Mesenchymal stem cell (in vitro differentiated cells and primary cell): ENCODE data around the gene DPF3.
A peak's percentile ranks its signal among the peaks of the same experiment; 100 is the strongest.
"Not testable (repeated sequence)": the region's sequence is repeated elsewhere in the genome, so short reads cannot be mapped to it uniquely, and the experiment has no call there.

ENCODE experiments used
- DNase-seq: peaks from one replicate; pipeline ENCODE4 v3.0.0-alpha.2; 2013
- H2AFZ ChIP-seq: one replicate; pipeline ENCODE4 v1.6.1; 2013; ENCODE audit warnings: low read depth, mild to moderate bottlenecking, control low read depth, inconsistent platforms, low read length, moderate library complexity
- H2AK5ac ChIP-seq: 2 replicates; pipeline ENCODE4 v1.6.1; 2013; ENCODE audit warnings: low read length, moderate library complexity, mild to moderate bottlenecking, inconsistent platforms; ENCODE audit not compliant: severe bottlenecking
- H2BK120ac ChIP-seq: one replicate; pipeline ENCODE4 v1.6.1; 2013; ENCODE audit warnings: low read depth, mild to moderate bottlenecking, inconsistent platforms, low read length, moderate library complexity
- H2BK12ac ChIP-seq, 2 experiments: one replicate each; pipeline ENCODE4 v1.6.1; 2013; ENCODE audit warnings: inconsistent platforms in 2 of 2, low read length in 2 of 2, mild to moderate bottlenecking in 2 of 2, moderate library complexity in 2 of 2, control low read depth in 1 of 2
- H2BK15ac ChIP-seq: one replicate; pipeline ENCODE4 v1.6.1; 2013; ENCODE audit warnings: mild to moderate bottlenecking, low read depth, inconsistent platforms; ENCODE audit not compliant: poor library complexity, severe bottlenecking
- H2BK5ac ChIP-seq: 2 replicates; pipeline ENCODE4 v1.6.1; 2013; ENCODE audit warnings: low read depth, mild to moderate bottlenecking, low read length, control low read depth, inconsistent platforms; ENCODE audit not compliant: poor library complexity, severe bottlenecking
- H3K14ac ChIP-seq, 2 experiments: one replicate each; pipeline ENCODE4 v1.6.1; 2013; ENCODE audit warnings: inconsistent platforms in 2 of 2, low read length in 2 of 2, control low read depth in 1 of 2, mild to moderate bottlenecking in 1 of 2, moderate library complexity in 1 of 2
- H3K18ac ChIP-seq, 2 experiments: one replicate each; pipeline ENCODE4 v1.6.1; 2013; ENCODE audit warnings: inconsistent platforms in 2 of 2, low read length in 2 of 2, control low read depth in 1 of 2, low read depth in 1 of 2, mild to moderate bottlenecking in 1 of 2
- H3K23ac ChIP-seq, 2 experiments: one replicate each; pipeline ENCODE4 v1.6.1; 2013; ENCODE audit warnings: inconsistent platforms in 2 of 2, low read length in 2 of 2, mild to moderate bottlenecking in 2 of 2, moderate library complexity in 2 of 2, control low read depth in 1 of 2
- H3K27ac ChIP-seq: 2 replicates; pipeline ENCODE4 v1.5.1; 2013; ENCODE audit warnings: mild to moderate bottlenecking, moderate library complexity, low read length, control low read depth, inconsistent platforms; ENCODE audit not compliant: poor library complexity, severe bottlenecking
- H3K27me3 ChIP-seq, 2 experiments: 2 replicates each; pipeline versions ENCODE4 v1.6.1 to v1.7.0; 2013; ENCODE audit warnings: low read length in 2 of 2, mild to moderate bottlenecking in 2 of 2, moderate library complexity in 2 of 2, control low read depth in 1 of 2, inconsistent platforms in 1 of 2; ENCODE audit not compliant: control insufficient read depth in 1 of 2, insufficient read depth in 1 of 2
- H3K36me3 ChIP-seq, 2 experiments: 2 replicates each; pipeline versions ENCODE4 v1.6.1 to v1.7.0; 2013; ENCODE audit warnings: low read length in 2 of 2, control low read depth in 1 of 2, inconsistent platforms in 1 of 2, low read depth in 1 of 2, mild to moderate bottlenecking in 1 of 2; ENCODE audit not compliant: insufficient read depth in 2 of 2, control insufficient read depth in 1 of 2
- H3K4ac ChIP-seq, 2 experiments: one replicate each; pipeline ENCODE4 v1.6.1; 2013; ENCODE audit warnings: inconsistent platforms in 2 of 2, low read length in 2 of 2, mild to moderate bottlenecking in 2 of 2, moderate library complexity in 2 of 2, control low read depth in 1 of 2, low read depth in 1 of 2
- H3K4me1 ChIP-seq: 2 replicates; pipeline ENCODE4 v1.6.1; 2013; ENCODE audit warnings: low read depth, low read length, control low read depth; ENCODE audit not compliant: control insufficient read depth, insufficient read depth
- H3K4me2 ChIP-seq: 2 replicates; pipeline ENCODE4 v1.6.1; 2013; ENCODE audit warnings: low read length, mild to moderate bottlenecking, inconsistent platforms; ENCODE audit not compliant: poor library complexity, severe bottlenecking
- H3K4me3 ChIP-seq, 2 experiments: 2 replicates each; pipeline versions ENCODE4 v1.5.1 to v1.7.0; 2013; ENCODE audit warnings: low read length in 2 of 2, mild to moderate bottlenecking in 2 of 2, control low read depth in 1 of 2, low read depth in 1 of 2; ENCODE audit not compliant: insufficient read depth in 1 of 2
- H3K79me1 ChIP-seq: replicated peaks from 2 replicates; pipeline ENCODE4 v1.6.1; 2013; ENCODE audit warnings: mild to moderate bottlenecking, control low read depth, low read length, inconsistent platforms; ENCODE audit not compliant: poor library complexity, severe bottlenecking
- H3K9ac ChIP-seq: 2 replicates; pipeline ENCODE4 v1.7.0; 2013; ENCODE audit warnings: mild to moderate bottlenecking, low read length, moderate library complexity
- H3K9me3 ChIP-seq: 2 replicates; pipeline ENCODE4 v1.7.0; 2013; ENCODE audit warnings: mild to moderate bottlenecking, low read length; ENCODE audit not compliant: control insufficient read depth
- H4K8ac ChIP-seq: one replicate; pipeline ENCODE4 v1.6.1; 2013; ENCODE audit warnings: inconsistent platforms, mild to moderate bottlenecking, low read length, moderate library complexity
- H4K91ac ChIP-seq: one replicate; pipeline ENCODE4 v1.6.1; 2013; ENCODE audit warnings: mild to moderate bottlenecking, low read length, inconsistent platforms
- WGBS: methylation state at CpG from one replicate; pipeline ENCODE4 v1.1.7; 2013; ENCODE audit warnings: mixed read lengths; 5-methylcytosine and 5-hydroxymethylcytosine counted together

Gene DPF3

DNA sequence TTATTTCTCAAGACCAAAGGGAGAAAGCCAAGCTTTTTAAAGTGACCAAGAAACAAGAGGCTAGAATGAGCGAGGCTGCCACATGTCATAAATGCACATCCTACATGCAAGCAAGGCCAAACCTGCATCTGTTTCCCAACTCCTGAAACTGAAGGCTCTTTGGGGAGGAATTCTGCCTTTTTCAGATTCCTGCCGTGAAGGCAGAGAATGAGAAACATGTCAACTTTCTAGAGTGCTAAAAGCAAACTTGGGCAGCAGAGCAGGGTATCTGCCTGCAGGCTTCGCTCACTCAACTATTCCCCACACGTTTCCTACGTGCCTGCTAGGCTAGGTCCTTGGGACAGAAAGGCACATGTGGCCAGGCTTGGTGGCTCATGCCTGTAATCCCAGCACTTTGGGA is 15.2 kb downstream of the DPF3 start:
- Histone ChIP-seq H3K4me1 (peaks cover 11% of the 10 kb centered on the region), H3K9ac (no peak overlapping the region), H2AK5ac (no peak overlapping the region), H3K4me2 (no peak overlapping the region), H2AFZ (no peak overlapping the region), H3K79me1 (peaks cover 29% of the 10 kb centered on the region), H2BK15ac (no peak overlapping the region), H3K36me3 (peaks cover 0 to 19% of the 10 kb centered on the region in 2 experiments), H4K91ac (no peak overlapping the region), H2BK5ac (no peak overlapping the region), H2BK12ac (no peak overlapping the region), H3K9me3 (no peaks in the 10 kb centered on the region), H3K4ac (no peak overlapping the region), H3K23ac (no peak overlapping the region), H3K27ac (no peak overlapping the region), H3K27me3 (no peaks in the 10 kb centered on the region), H2BK120ac (no peak overlapping the region), H3K14ac (no peak overlapping the region), H4K8ac (no peak overlapping the region), H3K4me3 (no peak overlapping the region), H3K18ac (no peak overlapping the region)
- no peak for DNase-seq
- WGBS = 88% methylated on average over 5 of the region's 5 CpGs

DNA sequence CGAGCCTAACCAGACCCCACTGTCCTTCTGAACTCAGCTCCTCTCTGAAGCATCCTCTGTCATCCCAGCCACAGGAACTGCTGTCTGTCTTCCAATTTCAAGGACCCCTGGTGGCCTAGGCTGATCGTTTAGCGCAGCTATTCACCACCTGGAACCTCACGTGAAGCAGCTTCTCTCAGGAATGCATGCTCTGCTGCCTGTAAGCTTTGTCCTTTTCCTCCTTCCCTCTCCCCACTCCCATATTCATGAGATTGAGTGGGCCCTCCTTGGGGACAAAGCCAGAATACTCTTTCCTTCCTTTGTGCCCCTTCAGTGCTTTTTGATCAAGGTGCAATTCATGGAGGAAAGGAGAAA is 17.2 kb downstream of the DPF3 start:
- no peak overlapping the region for H2BK12ac ChIP-seq
- WGBS = 33% methylated on average over 4 of the region's 4 CpGs
- no peak overlapping the region for H2BK15ac ChIP-seq
- H3K14ac ChIP-seq = no peak overlapping the region
- no peak overlapping the region for H3K4me3 ChIP-seq
- no peak overlapping the region for H3K18ac ChIP-seq
- peaks cover 11% of the 10 kb centered on the region for H3K4me1 ChIP-seq
- DNase-seq = no peak
- H4K91ac ChIP-seq = no peak overlapping the region
- no peak overlapping the region for H2BK5ac ChIP-seq
- no peak overlapping the region for H2AK5ac ChIP-seq
- H4K8ac ChIP-seq = no peak overlapping the region
- peaks cover 26% of the 10 kb centered on the region for H3K79me1 ChIP-seq
- H3K27me3 ChIP-seq = no peaks in the 10 kb centered on the region
- no peak overlapping the region for H3K23ac ChIP-seq
- no peak overlapping the region for H2AFZ ChIP-seq
- H3K27ac ChIP-seq = no peak overlapping the region
- H3K4ac ChIP-seq = no peak overlapping the region
- H3K4me2 ChIP-seq = no peak overlapping the region
- H3K9ac ChIP-seq = no peak overlapping the region
- no peak overlapping the region for H2BK120ac ChIP-seq
- H3K36me3 ChIP-seq = peaks cover 0 to 14% of the 10 kb centered on the region in 2 experiments
- H3K9me3 ChIP-seq = no peaks in the 10 kb centered on the region

- peaks cover 11% of the 10 kb centered on the region for H3K4me1 ChIP-seq
- no peak overlapping the region for H3K4me3 ChIP-seq
- no peak overlapping the region for H3K4ac ChIP-seq
- no peak overlapping the region for H3K4me2 ChIP-seq
- H3K23ac ChIP-seq = no peak overlapping the region
- no peak overlapping the region for H4K91ac ChIP-seq
- H3K9me3 ChIP-seq = no peaks in the 10 kb centered on the region
- no peak overlapping the region for H4K8ac ChIP-seq
- peaks cover 26% of the 10 kb centered on the region for H3K79me1 ChIP-seq
- H2BK15ac ChIP-seq = no peak overlapping the region
- H2AFZ ChIP-seq = no peak overlapping the region
- no peak overlapping the region for H3K14ac ChIP-seq
- WGBS = 74% methylated on average over 9 of the region's 9 CpGs
- peak overlapping the region; percentile 53 for H2AK5ac ChIP-seq
- H2BK12ac ChIP-seq = no peak overlapping the region
- no peak for DNase-seq
- no peak overlapping the region for H2BK120ac ChIP-seq
- no peak overlapping the region for H3K9ac ChIP-seq
- H3K27ac ChIP-seq = no peak overlapping the region
- H3K27me3 ChIP-seq = no peaks in the 10 kb centered on the region
- H3K18ac ChIP-seq = no peak overlapping the region
- H2BK5ac ChIP-seq = no peak overlapping the region
- H3K36me3 ChIP-seq = peaks cover 0 to 18% of the 10 kb centered on the region in 2 experiments
Measured at GRCh38 chr14:72876005-72876709, 17.7 kb downstream of the DPF3 start.

DNA sequence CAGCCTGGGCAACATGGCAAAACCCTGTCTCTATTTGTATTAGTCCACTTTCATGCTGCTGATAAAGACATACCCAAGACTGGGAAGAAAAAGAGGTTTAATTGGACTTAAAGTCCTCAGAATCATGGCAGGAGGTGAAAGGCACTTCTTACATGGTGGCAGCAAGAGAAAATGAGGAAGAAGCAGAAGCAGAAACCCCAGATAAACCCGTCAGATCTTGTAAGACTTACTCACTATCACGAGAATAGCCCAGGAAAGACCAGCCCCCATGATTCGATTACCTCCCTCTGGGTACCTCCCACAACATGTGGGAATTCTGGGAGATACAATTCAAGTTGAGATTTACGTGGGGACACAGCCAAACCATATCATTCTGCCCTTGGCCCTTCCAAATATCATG is 23.0 kb downstream of the DPF3 start:
- not testable (repeated sequence) for H3K27me3 ChIP-seq, H3K9ac ChIP-seq, H2BK15ac ChIP-seq, H3K36me3 ChIP-seq, H4K91ac ChIP-seq, H3K18ac ChIP-seq, H2BK120ac ChIP-seq, H2BK5ac ChIP-seq, H3K14ac ChIP-seq, H3K4me2 ChIP-seq, H2BK12ac ChIP-seq, H3K4me3 ChIP-seq, H3K9me3 ChIP-seq, DNase-seq, H3K23ac ChIP-seq, H3K4me1 ChIP-seq, H3K4ac ChIP-seq, H2AK5ac ChIP-seq, H3K27ac ChIP-seq, H4K8ac ChIP-seq, H2AFZ ChIP-seq
- 94% methylated on average over 4 of the region's 4 CpGs for WGBS
- peaks cover 19% of the 10 kb centered on the region for H3K79me1 ChIP-seq
